T-helper 17 cell (primary cell): ENCODE data around the gene BACE1-AS. TPM values are rescaled to one million over a fixed set of nuclear protein-coding genes. Genes with fewer than 3 reads are reported as not detected.
"Not testable (repeated sequence)": the region's sequence is repeated elsewhere in the genome, so short reads cannot be mapped to it uniquely, and the experiment has no call there.

Source experiments
- ATAC-seq: fragments of 150-1000 bp; cut with Tn5 transposase; 2 replicates; pipeline ENCODE4 v1.10.0; 2021; ENCODE audit warnings: mild to moderate bottlenecking, moderate library complexity
- DNase-seq, 3 donors: peaks; one replicate each; pipeline versions ENCODE4 v3.0.0 to v3.0.0-alpha.2; 2020 to 2021
- H3K9me3 ChIP-seq: one replicate; pipeline ENCODE4 v1.7.0; 2013; ENCODE audit warnings: low read length, mild to moderate bottlenecking; ENCODE audit not compliant: control insufficient read depth, poor library complexity, severe bottlenecking
- H3K27ac Mint-ChIP-seq: one replicate; pipeline ENCODE4 v1.8.0; 2022; ENCODE audit warnings: mild to moderate bottlenecking, moderate library complexity, mixed read lengths
- H3K27me3 Mint-ChIP-seq: one replicate; pipeline ENCODE4 v1.8.0; 2022; ENCODE audit warnings: mixed read lengths
- H3K36me3 Mint-ChIP-seq: one replicate; pipeline ENCODE4 v1.8.0; 2022; ENCODE audit warnings: low read depth, mixed read lengths
- H3K4me1 Mint-ChIP-seq: one replicate; pipeline ENCODE4 v1.8.0; 2022; ENCODE audit warnings: mild to moderate bottlenecking, mixed read lengths
- H3K4me3 Mint-ChIP-seq: one replicate; pipeline ENCODE4 v1.8.0; 2022; ENCODE audit warnings: mild to moderate bottlenecking, moderate library complexity, mixed read lengths
- total RNA-seq, 4 donors: library from RNA in 2 of 4; stranded (reverse) in 2 of 4; gene quantifications; one replicate each; pipeline ENCODE4 v1.2.3 and lab custom pipeline; 2022 to 2026

BACE1-AS gene
- total RNA-seq, 2 donors from 2014 or later: 4.3 to 4.5 TPM

GRCh38 chr11:117315285-117316196 lies 24.4 kb downstream of the BACE1-AS start:
- Mint-ChIP-seq H3K27me3 (peaks cover 29% of the 10 kb centered on the region), H3K4me1 (peaks cover 14% of the 10 kb centered on the region)
- peak in 2 of 3 donors; percentile 7 to 18 for DNase-seq

DNA sequence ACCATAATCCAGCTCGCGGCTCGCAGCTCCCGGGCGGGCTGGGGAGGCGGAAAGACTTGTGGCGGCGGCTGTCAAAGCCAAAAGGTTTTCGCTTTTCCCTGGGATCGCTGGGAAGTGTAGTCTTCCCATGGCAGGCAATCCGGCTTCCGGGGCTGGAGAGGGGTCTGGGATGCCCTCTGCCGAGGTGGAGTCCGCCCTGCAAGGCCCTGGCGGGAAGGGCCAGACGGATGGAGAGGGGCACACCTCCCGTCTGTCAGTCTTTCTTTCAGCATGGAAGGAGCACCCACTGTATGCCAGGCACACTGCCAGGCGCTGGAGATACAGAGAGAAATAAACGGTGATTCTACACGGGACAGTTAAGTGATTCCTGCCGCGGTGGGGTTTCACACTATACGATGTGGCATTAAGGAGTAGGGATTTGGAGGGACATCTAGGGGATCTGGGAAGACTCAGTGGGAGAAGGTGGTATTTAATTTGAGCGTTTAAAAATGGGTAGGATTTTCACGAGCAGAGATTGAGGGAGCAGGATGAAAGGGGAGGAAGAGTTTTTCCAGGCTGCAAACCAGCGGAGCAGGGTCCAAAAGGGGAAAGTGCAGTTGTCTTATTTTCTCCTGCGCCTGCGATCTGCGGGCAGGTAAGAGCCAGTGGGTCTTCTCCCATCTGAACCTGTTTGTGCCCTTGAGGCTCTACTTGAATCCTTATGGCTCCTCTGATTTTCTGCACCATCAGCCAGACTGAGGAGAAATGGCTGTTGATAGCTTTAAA lies 25.2 kb downstream of the BACE1-AS start, which contains the start of gene BACE1:
TSS of gene BACE1 (minus strand) at position 60 of the 765 bp plus-strand sequence. CDS start 461 bp downstream, outside the sequence.
- H3K9me3 ChIP-seq: no peaks in the 10 kb centered on the region
- peaks cover 29% of the 10 kb centered on the region for H3K27me3 Mint-ChIP-seq
- H3K27ac Mint-ChIP-seq: no peak within 1 kb of the TSS

More at GRCh38 chr11:117315285-117316196, 24.4 kb downstream of the BACE1-AS start:
- peak; percentile 65 for ATAC-seq
- Mint-ChIP-seq H3K36me3 (peaks cover 3% of the 10 kb centered on the region), H3K4me3 (peak overlapping the region; percentile 85), H3K27ac (no peak overlapping the region)
- H3K9me3 ChIP-seq: no peaks in the 10 kb centered on the region

GRCh38 chr11:117318738-117319137 lies 27.6 kb downstream of the BACE1-AS start:
- Mint-ChIP-seq H3K36me3 (peaks cover 3% of the 10 kb centered on the region), H3K27me3 (peaks cover 21% of the 10 kb centered on the region), H3K4me1 (peaks cover 9% of the 10 kb centered on the region), H3K4me3 (no peak overlapping the region), H3K27ac (no peak overlapping the region)
- no peaks in the 10 kb centered on the region for H3K9me3 ChIP-seq
- DNase-seq: no peak
- no peak for ATAC-seq

More for the DNA sequence above, 25.2 kb downstream of the BACE1-AS start, which contains the start of gene BACE1:
- ATAC-seq (peak; percentile 45), DNase-seq (no peak)
- Mint-ChIP-seq H3K4me1 (peaks cover 11% of the 10 kb centered on the region), H3K36me3 (peaks cover 3% of the 10 kb centered on the region), H3K4me3 (peak within 1 kb of the TSS; percentile 85)

DNA sequence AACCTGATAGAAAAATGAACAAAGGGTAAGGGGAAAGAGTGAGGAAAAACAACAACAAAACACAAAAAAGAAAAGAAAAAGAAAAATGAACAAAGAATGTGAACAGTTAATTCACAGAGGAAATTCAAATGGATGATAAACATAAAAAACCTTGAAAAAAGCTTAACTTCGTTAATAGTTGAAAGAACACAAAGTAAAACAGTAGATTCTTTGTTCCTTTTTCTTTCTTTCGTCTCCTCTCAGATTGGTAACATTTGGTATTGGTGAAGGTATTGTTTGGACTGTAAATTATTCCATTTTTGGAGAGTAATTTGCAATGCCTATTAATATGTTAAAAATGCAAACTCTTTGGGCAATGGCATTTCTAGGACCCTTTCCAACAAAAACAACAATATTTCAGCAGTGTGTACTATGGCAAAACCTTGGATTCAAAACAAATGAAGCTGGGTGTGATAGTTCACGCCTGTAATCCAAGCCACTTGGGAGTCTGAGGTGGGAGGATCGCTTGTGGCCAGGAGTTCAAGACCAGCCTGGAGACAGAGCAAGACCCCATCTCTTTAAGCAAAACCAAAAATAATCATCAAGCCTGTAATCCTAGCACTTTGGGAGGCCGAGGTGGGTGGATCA lies 28.2 kb downstream of the BACE1-AS start:
- Mint-ChIP-seq H3K27ac (no peak overlapping the region), H3K4me3 (no peak overlapping the region), H3K27me3 (peaks cover 21% of the 10 kb centered on the region), H3K36me3 (peaks cover 3% of the 10 kb centered on the region), H3K4me1 (peaks cover 9% of the 10 kb centered on the region)
- no peaks in the 10 kb centered on the region for H3K9me3 ChIP-seq
- no peak for ATAC-seq
- no peak for DNase-seq

GRCh38 chr11:117327255-117327566 lies 36.1 kb downstream of the BACE1-AS start:
- not testable (repeated sequence) for H3K36me3 Mint-ChIP-seq, H3K4me3 Mint-ChIP-seq, ATAC-seq, DNase-seq, H3K27ac Mint-ChIP-seq, H3K9me3 ChIP-seq, H3K27me3 Mint-ChIP-seq
- H3K4me1 Mint-ChIP-seq: peaks cover 10% of the 10 kb centered on the region

GRCh38 chr11:117327567-117328374 lies 36.6 kb downstream of the BACE1-AS start, which contains the start of gene CEP164:
Gene CEP164 (plus strand): TSS chr11:117327854. CDS start chr11:117338587, 10,733 bp downstream.
- Mint-ChIP-seq H3K4me1 (peaks cover 10% of the 10 kb centered on the region), H3K4me3 (no peak within 1 kb of the TSS), H3K36me3 (no peaks in the 10 kb centered on the region), H3K27me3 (no peaks in the 10 kb centered on the region), H3K27ac (no peak within 1 kb of the TSS)
- DNase-seq (peak; percentile 84 to 92 (median 88)), ATAC-seq (peak; percentile 94)
- no peaks in the 10 kb centered on the region for H3K9me3 ChIP-seq

DNA sequence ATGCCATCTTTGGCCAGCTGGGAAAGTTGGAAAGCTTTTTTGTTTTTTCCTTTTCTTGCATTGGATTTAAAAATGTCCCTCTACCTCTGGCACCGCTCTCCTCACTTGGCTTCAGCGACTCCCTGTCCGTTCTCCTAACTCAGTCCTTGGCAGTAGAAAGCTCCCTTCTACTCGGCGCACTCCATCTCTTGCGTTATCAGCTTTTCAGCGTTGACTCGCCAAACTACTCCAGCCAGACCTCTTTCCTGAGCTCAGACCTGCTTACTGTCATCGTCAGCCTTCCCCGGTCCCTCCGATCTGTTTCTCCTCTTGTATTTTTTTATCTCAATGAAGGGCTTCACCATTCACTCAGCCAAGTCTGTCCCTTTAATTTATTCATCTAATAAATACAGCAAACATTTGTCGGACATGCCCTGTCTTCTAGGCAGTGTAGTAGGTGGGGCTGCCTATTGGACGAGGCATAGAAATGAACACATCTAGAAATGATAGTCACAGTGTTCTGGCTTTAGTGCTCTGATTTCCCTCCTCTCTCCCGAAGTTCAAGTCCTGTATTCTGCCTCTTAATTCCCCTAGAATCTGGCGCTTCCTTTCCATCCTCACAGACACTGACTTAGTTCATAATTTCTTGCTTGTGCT lies 37.3 kb downstream of the BACE1-AS start:
- Mint-ChIP-seq H3K27ac (no peak overlapping the region), H3K36me3 (no peaks in the 10 kb centered on the region), H3K4me1 (peaks cover 11% of the 10 kb centered on the region), H3K27me3 (no peaks in the 10 kb centered on the region), H3K4me3 (no peak overlapping the region)
- DNase-seq: no peak
- no peaks in the 10 kb centered on the region for H3K9me3 ChIP-seq
- ATAC-seq: no peak

- DNase-seq: no peak
- H3K9me3 ChIP-seq: no peaks in the 10 kb centered on the region
- Mint-ChIP-seq H3K4me1 (peaks cover 25% of the 10 kb centered on the region), H3K27me3 (no peaks in the 10 kb centered on the region), H3K36me3 (peaks cover 5% of the 10 kb centered on the region), H3K27ac (no peak overlapping the region), H3K4me3 (no peak overlapping the region)
- no peak for ATAC-seq
Observed at GRCh38 chr11:117332843-117333242, 41.7 kb downstream of the BACE1-AS start.

DNA sequence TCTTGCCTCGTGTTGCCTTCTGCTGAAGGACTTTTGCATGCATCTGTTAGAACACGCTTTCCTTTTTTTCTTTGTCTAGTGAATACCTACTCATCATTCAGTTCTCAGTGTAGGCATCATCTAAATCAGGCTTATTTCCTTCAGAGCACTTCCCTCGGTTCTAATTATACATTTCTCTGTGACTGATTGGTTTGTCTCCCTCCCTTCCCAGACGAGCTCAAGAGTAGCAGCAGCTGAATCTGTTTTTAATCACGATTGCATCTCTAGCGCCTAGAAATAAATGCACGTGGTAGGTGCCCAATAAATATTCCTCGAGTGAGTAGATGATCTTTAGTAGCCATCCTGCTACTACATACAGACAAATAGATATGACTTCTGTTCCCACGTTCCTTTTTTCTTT lies 42.8 kb downstream of the BACE1-AS start:
- no peaks in the 10 kb centered on the region for H3K27me3 Mint-ChIP-seq
- no peak for DNase-seq
- ATAC-seq: no peak
- peak overlapping the region; percentile 16 for H3K27ac Mint-ChIP-seq
- no peak overlapping the region for H3K4me3 Mint-ChIP-seq
- peaks cover 8% of the 10 kb centered on the region for H3K36me3 Mint-ChIP-seq
- H3K9me3 ChIP-seq: no peaks in the 10 kb centered on the region
- peaks cover 31% of the 10 kb centered on the region for H3K4me1 Mint-ChIP-seq

GRCh38 chr11:117334896-117335295 lies 43.8 kb downstream of the BACE1-AS start:
- Mint-ChIP-seq H3K27ac (no peak overlapping the region), H3K27me3 (no peaks in the 10 kb centered on the region), H3K36me3 (peaks cover 8% of the 10 kb centered on the region), H3K4me3 (no peak overlapping the region), H3K4me1 (peaks cover 32% of the 10 kb centered on the region)
- ATAC-seq: no peak
- no peaks in the 10 kb centered on the region for H3K9me3 ChIP-seq
- no peak for DNase-seq

DNA sequence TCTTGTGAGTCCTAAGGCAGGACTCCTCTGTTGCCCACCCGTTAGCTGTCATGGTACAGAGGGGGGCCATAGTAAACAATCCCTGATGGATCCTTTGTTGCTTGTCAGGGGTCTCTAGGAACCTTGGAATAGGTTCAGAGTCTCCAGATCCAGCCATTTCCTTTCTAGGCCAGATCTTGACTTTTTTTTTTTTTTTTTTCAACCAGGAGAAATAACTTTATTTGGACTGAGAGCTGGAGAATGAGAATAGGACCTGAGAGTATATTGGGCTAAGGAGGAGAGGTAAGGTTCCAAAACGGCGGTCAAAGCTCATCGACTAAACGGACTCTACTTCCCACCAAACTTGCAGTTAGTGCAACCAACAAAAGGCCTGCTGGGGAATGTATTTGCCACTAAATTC lies 44.3 kb downstream of the BACE1-AS start:
- no peaks in the 10 kb centered on the region for H3K27me3 Mint-ChIP-seq
- H3K4me1 Mint-ChIP-seq: peaks cover 30% of the 10 kb centered on the region

GRCh38 chr11:117337076-117337475 lies 45.9 kb downstream of the BACE1-AS start:
- H3K4me3 Mint-ChIP-seq: no peak overlapping the region
- H3K4me1 Mint-ChIP-seq: peaks cover 23% of the 10 kb centered on the region
- DNase-seq (no peak), ATAC-seq (no peak)
- H3K27me3 Mint-ChIP-seq: no peaks in the 10 kb centered on the region
- H3K27ac Mint-ChIP-seq: peak overlapping the region; percentile 82
- peaks cover 8% of the 10 kb centered on the region for H3K36me3 Mint-ChIP-seq
- H3K9me3 ChIP-seq: no peaks in the 10 kb centered on the region

More for the DNA sequence above, 44.3 kb downstream of the BACE1-AS start:
- Mint-ChIP-seq H3K36me3 (peaks cover 8% of the 10 kb centered on the region), H3K27ac (no peak overlapping the region), H3K4me3 (no peak overlapping the region)
- DNase-seq (no peak), ATAC-seq (no peak)
- H3K9me3 ChIP-seq: no peaks in the 10 kb centered on the region
